ELF-1 (cell line): ENCODE results near the gene ATF1.
"Not testable (repeated sequence)": the region's sequence is repeated elsewhere in the genome, so short reads cannot be mapped to it uniquely, and the experiment has no call there.

Experiments used
- DNase-seq: peaks from one replicate; pipeline ENCODE4 v3.0.0-alpha.2; 2016; ENCODE audit warnings: low read depth, low spot score

The ATF1 gene

GRCh38 chr12:50859621-50860310 lies 95.9 kb downstream of the ATF1 start:
- DNase-seq = no peak

- DNase-seq = no peak
Observed at GRCh38 chr12:50862316-50862715, 98.4 kb downstream of the ATF1 start.

DNA sequence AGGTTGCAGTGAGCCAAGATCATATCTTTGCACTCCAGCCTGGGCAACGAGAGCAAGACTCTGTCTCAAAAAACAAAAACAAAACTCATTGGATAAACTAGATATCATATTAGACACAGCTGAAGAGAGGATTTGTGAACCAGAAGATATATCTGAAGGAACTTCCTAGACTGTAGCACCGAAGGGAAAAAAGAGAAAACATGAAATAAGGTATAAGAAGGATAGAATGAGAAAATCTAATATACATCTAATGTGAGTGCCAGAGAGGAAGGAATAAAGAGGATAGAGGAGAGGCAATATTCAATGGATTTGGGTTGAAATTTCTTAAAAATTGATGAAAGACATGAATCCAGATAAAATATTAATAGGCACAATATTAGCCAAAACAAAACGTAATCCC lies 101.4 kb downstream of the ATF1 start:
- DNase-seq = no peak

DNA sequence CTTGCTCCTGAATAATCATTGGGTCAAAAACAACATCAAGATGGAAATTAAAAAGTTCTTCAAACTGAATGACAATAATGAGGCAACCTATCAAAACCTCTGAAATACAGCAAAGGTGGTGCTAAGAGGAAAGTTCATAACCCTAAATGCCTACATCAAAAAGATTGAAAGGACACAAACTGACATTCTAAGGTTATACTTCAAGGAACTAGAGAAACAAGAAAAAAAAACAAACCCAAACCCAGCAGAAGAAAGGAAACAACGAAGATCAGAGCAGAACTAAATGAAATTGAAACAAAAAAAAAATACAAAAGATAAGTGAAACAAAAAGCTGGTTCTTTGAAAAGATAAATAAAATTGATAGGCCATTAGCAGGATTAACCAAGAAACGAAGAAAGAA lies 105.0 kb downstream of the ATF1 start:
- not testable (repeated sequence) for DNase-seq
